GM12874 (cell line): Measurements from ENCODE around the gene ARHGEF11.

Experiments
- TF ChIP-seq, protein P1 (sequence below): IDR thresholded peaks from 2 replicates; pipeline ENCODE4 v1.5.1; 2011; ENCODE audit warnings: low read depth, mild to moderate bottlenecking, control low read depth, low read length, moderate library complexity; ENCODE audit not compliant: insufficient read depth

The ARHGEF11 gene

GRCh38 chr1:157008502-157008901 lies 37.0 kb downstream of the ARHGEF11 start:
- TF ChIP-seq, protein P1, sequence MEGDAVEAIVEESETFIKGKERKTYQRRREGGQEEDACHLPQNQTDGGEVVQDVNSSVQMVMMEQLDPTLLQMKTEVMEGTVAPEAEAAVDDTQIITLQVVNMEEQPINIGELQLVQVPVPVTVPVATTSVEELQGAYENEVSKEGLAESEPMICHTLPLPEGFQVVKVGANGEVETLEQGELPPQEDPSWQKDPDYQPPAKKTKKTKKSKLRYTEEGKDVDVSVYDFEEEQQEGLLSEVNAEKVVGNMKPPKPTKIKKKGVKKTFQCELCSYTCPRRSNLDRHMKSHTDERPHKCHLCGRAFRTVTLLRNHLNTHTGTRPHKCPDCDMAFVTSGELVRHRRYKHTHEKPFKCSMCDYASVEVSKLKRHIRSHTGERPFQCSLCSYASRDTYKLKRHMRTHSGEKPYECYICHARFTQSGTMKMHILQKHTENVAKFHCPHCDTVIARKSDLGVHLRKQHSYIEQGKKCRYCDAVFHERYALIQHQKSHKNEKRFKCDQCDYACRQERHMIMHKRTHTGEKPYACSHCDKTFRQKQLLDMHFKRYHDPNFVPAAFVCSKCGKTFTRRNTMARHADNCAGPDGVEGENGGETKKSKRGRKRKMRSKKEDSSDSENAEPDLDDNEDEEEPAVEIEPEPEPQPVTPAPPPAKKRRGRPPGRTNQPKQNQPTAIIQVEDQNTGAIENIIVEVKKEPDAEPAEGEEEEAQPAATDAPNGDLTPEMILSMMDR, result no peak

- TF ChIP-seq, protein P1, result no peak
These were observed 38.2 kb downstream of the ARHGEF11 start for GRCh38 chr1:157007306-157007705.

GRCh38 chr1:157006676-157007075 lies 38.9 kb downstream of the ARHGEF11 start:
- TF ChIP-seq, protein P1, result no peak

GRCh38 chr1:157005965-157006364 lies 39.6 kb downstream of the ARHGEF11 start:
- TF ChIP-seq, protein P1, result no peak

- TF ChIP-seq, protein P1, result no peak
These were observed 40.7 kb downstream of the ARHGEF11 start for GRCh38 chr1:157004806-157005205.

- TF ChIP-seq, protein P1, result no peak
These were observed 41.2 kb downstream of the ARHGEF11 start for GRCh38 chr1:157004327-157004726.

GRCh38 chr1:157001304-157001703 lies 44.2 kb downstream of the ARHGEF11 start:
- TF ChIP-seq, protein P1, result no peak

GRCh38 chr1:157000686-157001085 lies 44.9 kb downstream of the ARHGEF11 start:
- TF ChIP-seq, protein P1, result no peak
